CD14-positive monocyte (primary cell): Measurements from ENCODE around the gene MLLT3. TPM values are rescaled to one million over a fixed set of nuclear protein-coding genes. Genes with fewer than 3 reads are reported as not detected.

Source experiments
- DNase-seq, 3 donors: peaks; one replicate each; pipeline ENCODE4 v3.0.0-alpha.2; 2011 to 2022
- H2AFZ ChIP-seq: 2 replicates; pipeline ENCODE4 v1.6.0; 2012; ENCODE audit warnings: mild to moderate bottlenecking, low read depth, low read length, inconsistent platforms; ENCODE audit not compliant: insufficient read depth, poor library complexity, severe bottlenecking
- H3K27ac ChIP-seq, 2 donors: 1 replicate in 1 of 2; 2 replicates in 1 of 2; pipeline ENCODE4 v1.5.1; 2012 to 2013; ENCODE audit warnings: low read length in 2 of 2, control low read depth in 1 of 2, inconsistent platforms in 1 of 2, low read depth in 1 of 2, mild to moderate bottlenecking in 1 of 2
- H3K27me3 ChIP-seq, 2 donors: one replicate each; pipeline versions ENCODE4 v1.6.0 to v1.6.1; 2011 to 2013; ENCODE audit warnings: low read length in 2 of 2; ENCODE audit not compliant: control insufficient read depth in 2 of 2, insufficient read depth in 2 of 2
- H3K36me3 ChIP-seq, 2 donors: replicated peaks in 1 of 2; 1 replicate in 1 of 2; 2 replicates in 1 of 2; pipeline versions ENCODE4 v1.5.1 to v1.6.1; 2012 to 2013; ENCODE audit warnings: low read length in 2 of 2, control low read depth in 1 of 2, inconsistent platforms in 1 of 2, mild to moderate bottlenecking in 1 of 2; ENCODE audit not compliant: insufficient read depth in 2 of 2, control insufficient read depth in 1 of 2
- H3K4me1 ChIP-seq, 2 donors: 1 replicate in 1 of 2; 2 replicates in 1 of 2; pipeline versions ENCODE4 v1.5.1 to v1.6.1; 2012 to 2013; ENCODE audit warnings: low read length in 2 of 2, control low read depth in 1 of 2, inconsistent platforms in 1 of 2, mild to moderate bottlenecking in 1 of 2, moderate library complexity in 1 of 2; ENCODE audit not compliant: insufficient read depth in 2 of 2, control insufficient read depth in 1 of 2
- H3K4me2 ChIP-seq: replicated peaks from 2 replicates; pipeline ENCODE3; 2012; ENCODE audit warnings: low read length, moderate library complexity, mild to moderate bottlenecking; ENCODE audit not compliant: poor library complexity, severe bottlenecking; ENCODE audit errors: extremely low read depth
- H3K4me3 ChIP-seq, 3 experiments: fragments of 200-600 bp in 1 of 3; sonication (generic) in 1 of 3; replicated peaks in 1 of 3; 1 replicate in 2 of 3; 2 replicates in 1 of 3; pipeline ENCODE4 v1.5.1; 2011 to 2013; ENCODE audit warnings: low read length in 3 of 3, mild to moderate bottlenecking in 3 of 3, control low read depth in 2 of 3, low read depth in 2 of 3, inconsistent platforms in 1 of 3, moderate library complexity in 1 of 3
- H3K79me2 ChIP-seq: 2 replicates; pipeline ENCODE4 v1.6.0; 2012; ENCODE audit warnings: mild to moderate bottlenecking, control low read depth, inconsistent platforms, low read length, moderate library complexity; ENCODE audit not compliant: insufficient read depth
- H3K9ac ChIP-seq: 2 replicates; pipeline ENCODE4 v1.6.0; 2017; ENCODE audit warnings: low read length, mild to moderate bottlenecking; ENCODE audit not compliant: insufficient read depth, poor library complexity, severe bottlenecking
- H3K9me3 ChIP-seq, 2 donors: replicated peaks in 1 of 2; 1 replicate in 1 of 2; 2 replicates in 1 of 2; pipeline versions ENCODE4 v1.5.1 to v1.6.1; 2012 to 2013; ENCODE audit warnings: low read length in 2 of 2, control low read depth in 1 of 2; ENCODE audit not compliant: control insufficient read depth in 1 of 2, insufficient read depth in 1 of 2
- H4K20me1 ChIP-seq: 2 replicates; pipeline ENCODE4 v1.6.0; 2012; ENCODE audit warnings: mild to moderate bottlenecking, low read length, control low read depth, moderate library complexity; ENCODE audit not compliant: insufficient read depth
- H3K27ac Mint-ChIP-seq, 7 donors: one replicate each; pipeline ENCODE4 v1.8.0; 2020; ENCODE audit warnings: mild to moderate bottlenecking in 7 of 7, mixed read lengths in 7 of 7, moderate library complexity in 6 of 7, inconsistent platforms in 2 of 7
- H3K27me3 Mint-ChIP-seq, 3 donors: one replicate each; pipeline ENCODE4 v1.8.0; 2021 to 2022; ENCODE audit warnings: low read depth in 3 of 3, mild to moderate bottlenecking in 3 of 3, mixed read lengths in 3 of 3, moderate library complexity in 3 of 3, inconsistent platforms in 1 of 3
- H3K36me3 Mint-ChIP-seq, 2 donors: one replicate each; pipeline ENCODE4 v1.8.0; 2020; ENCODE audit warnings: mixed read lengths in 2 of 2, inconsistent platforms in 1 of 2, mild to moderate bottlenecking in 1 of 2
- H3K4me1 Mint-ChIP-seq: one replicate; pipeline ENCODE4 v1.8.0; 2020; ENCODE audit warnings: mild to moderate bottlenecking, mixed read lengths
- H3K4me3 Mint-ChIP-seq, 2 donors: one replicate each; pipeline ENCODE4 v1.8.0; 2020; ENCODE audit warnings: mild to moderate bottlenecking in 2 of 2, mixed read lengths in 2 of 2, moderate library complexity in 1 of 2
- H3K9me3 Mint-ChIP-seq, 7 donors: one replicate each; pipeline ENCODE4 v1.8.0; 2020 to 2022; ENCODE audit warnings: mixed read lengths in 7 of 7, mild to moderate bottlenecking in 6 of 7, moderate library complexity in 6 of 7, inconsistent platforms in 2 of 7
- WGBS: methylation state at CpG from one replicate; pipeline ENCODE4 v1.1.5; 2013; ENCODE audit warnings: missing lambda C conversion rate; ENCODE audit not compliant: insufficient coverage; 5-methylcytosine and 5-hydroxymethylcytosine counted together
- intact Hi-C, 2 donors: fragments of 100-400 bp; cut with micrococcal nuclease; formaldehyde crosslinking; loops; one replicate each; pipeline versions ENCODE4 v1.15.0 to v1.15.1; 2023
- polyA plus RNA-seq, 3 donors: library from polyadenylated mRNA; depleted of rRNA in 1 of 3; unstranded in 2 of 3; stranded (reverse) in 1 of 3; fragments of 300-500 nt in 2 of 3; fragments of >200 nt in 1 of 3; fragmentation: Illumina TruSeq in 2 of 3; gene quantifications; 1 replicate in 2 of 3; 2 replicates in 1 of 3; pipeline ENCODE4 v1.2.3, GENCODE V29; 2012 to 2021
- TF ChIP-seq, protein P1 (sequence below): fragments of 200-600 bp; IDR thresholded peaks from one replicate; pipeline ENCODE4 v1.8.0; 2022; ENCODE audit warnings: antibody characterized with exemption, mild to moderate bottlenecking

MLLT3 gene
- polyA plus RNA-seq, 3 donors = 0.81 to 2.3 (median 1.5) TPM

- Mint-ChIP-seq H3K9me3 (peaks cover 0 to 6% (median 2%) of the 10 kb centered on the region in 7 donors), H3K36me3 (no peaks in the 10 kb centered on the region), H3K27ac (no peak overlapping the region), H3K4me1 (no peaks in the 10 kb centered on the region), H3K4me3 (no peak overlapping the region), H3K27me3 (peaks cover 0 to 3% (median 0%) of the 10 kb centered on the region in 3 donors)
- Histone ChIP-seq H3K4me1 (no peaks in the 10 kb centered on the region), H3K27ac (no peak overlapping the region), H3K4me3 (no peak overlapping the region), H3K9ac (no peak overlapping the region), H3K9me3 (no peaks in the 10 kb centered on the region), H3K79me2 (no peaks in the 10 kb centered on the region), H3K4me2 (no peak overlapping the region), H2AFZ (no peak overlapping the region), H3K27me3 (no peaks in the 10 kb centered on the region), H3K36me3 (no peaks in the 10 kb centered on the region), H4K20me1 (no peaks in the 10 kb centered on the region)
- intact Hi-C loops = no loop called here
- 92% methylated on average over 4 of the region's 4 CpGs for WGBS
- no peak for DNase-seq
- TF ChIP-seq, protein P1, sequence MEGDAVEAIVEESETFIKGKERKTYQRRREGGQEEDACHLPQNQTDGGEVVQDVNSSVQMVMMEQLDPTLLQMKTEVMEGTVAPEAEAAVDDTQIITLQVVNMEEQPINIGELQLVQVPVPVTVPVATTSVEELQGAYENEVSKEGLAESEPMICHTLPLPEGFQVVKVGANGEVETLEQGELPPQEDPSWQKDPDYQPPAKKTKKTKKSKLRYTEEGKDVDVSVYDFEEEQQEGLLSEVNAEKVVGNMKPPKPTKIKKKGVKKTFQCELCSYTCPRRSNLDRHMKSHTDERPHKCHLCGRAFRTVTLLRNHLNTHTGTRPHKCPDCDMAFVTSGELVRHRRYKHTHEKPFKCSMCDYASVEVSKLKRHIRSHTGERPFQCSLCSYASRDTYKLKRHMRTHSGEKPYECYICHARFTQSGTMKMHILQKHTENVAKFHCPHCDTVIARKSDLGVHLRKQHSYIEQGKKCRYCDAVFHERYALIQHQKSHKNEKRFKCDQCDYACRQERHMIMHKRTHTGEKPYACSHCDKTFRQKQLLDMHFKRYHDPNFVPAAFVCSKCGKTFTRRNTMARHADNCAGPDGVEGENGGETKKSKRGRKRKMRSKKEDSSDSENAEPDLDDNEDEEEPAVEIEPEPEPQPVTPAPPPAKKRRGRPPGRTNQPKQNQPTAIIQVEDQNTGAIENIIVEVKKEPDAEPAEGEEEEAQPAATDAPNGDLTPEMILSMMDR = no peak
Observed at GRCh38 chr9:20322212-20322611, 300.1 kb downstream of the MLLT3 start.

GRCh38 chr9:20321423-20322082 is 300.7 kb downstream of the MLLT3 start:
- Mint-ChIP-seq H3K27me3 (peaks cover 0 to 3% (median 0%) of the 10 kb centered on the region in 3 donors), H3K4me3 (no peak overlapping the region), H3K36me3 (no peaks in the 10 kb centered on the region), H3K27ac (no peak overlapping the region), H3K9me3 (peaks cover 0 to 6% (median 2%) of the 10 kb centered on the region in 7 donors), H3K4me1 (no peaks in the 10 kb centered on the region)
- Histone ChIP-seq H2AFZ (no peak overlapping the region), H3K27me3 (no peaks in the 10 kb centered on the region), H3K9me3 (no peaks in the 10 kb centered on the region), H3K27ac (no peak overlapping the region), H3K4me1 (no peaks in the 10 kb centered on the region), H4K20me1 (no peaks in the 10 kb centered on the region), H3K4me3 (no peak overlapping the region), H3K79me2 (no peaks in the 10 kb centered on the region), H3K9ac (no peak overlapping the region), H3K36me3 (no peaks in the 10 kb centered on the region), H3K4me2 (no peak overlapping the region)
- TF ChIP-seq, protein P1 = no peak
- intact Hi-C loops = no loop called here
- WGBS = 95% methylated on average over 2 of the region's 6 CpGs
- no peak for DNase-seq
